Uterus (tissue), 4 donors: ENCODE results near the gene CCR5. TPM values are rescaled to one million over a fixed set of nuclear protein-coding genes. Genes with fewer than 3 reads are reported as not detected.

ENCODE experiments used
- DNase-seq, 2 donors: peaks; one replicate each; pipeline ENCODE4 v3.0.0-alpha.2; 2019 to 2020
- H3K27ac ChIP-seq, 2 donors: fragments of 200-600 bp; sonication (generic); 1 replicate in 1 of 2; 2 replicates in 1 of 2; pipeline ENCODE4 v1.5.1; 2016 to 2018
- H3K27me3 ChIP-seq, 2 donors: fragments of 200-600 bp; sonication (generic); one replicate each; pipeline ENCODE4 v1.5.1; 2018 to 2019; ENCODE audit warnings: control low read depth in 1 of 2
- H3K36me3 ChIP-seq, 2 donors: fragments of 200-600 bp; sonication (generic); one replicate each; pipeline ENCODE4 v1.5.1; 2019; ENCODE audit warnings: control low read depth in 1 of 2
- H3K4me1 ChIP-seq, 2 donors: fragments of 200-600 bp; sonication (generic); one replicate each; pipeline ENCODE4 v1.5.1; 2018 to 2019; ENCODE audit warnings: control low read depth in 1 of 2
- H3K4me3 ChIP-seq, 2 donors: fragments of 200-600 bp; sonication (generic); 1 replicate in 1 of 2; 2 replicates in 1 of 2; pipeline ENCODE4 v1.5.1; 2018 to 2019; ENCODE audit warnings: mild to moderate bottlenecking in 1 of 2
- H3K9me3 ChIP-seq, 2 donors: fragments of 200-600 bp; sonication (generic); one replicate each; pipeline ENCODE4 v1.5.1; 2019; ENCODE audit warnings: control low read depth in 1 of 2
- POLR2A ChIP-seq, 2 donors: fragments of 450-650 bp; IDR thresholded peaks; one replicate each; pipeline ENCODE4 v1.6.1; 2016; ENCODE audit warnings: antibody characterized with exemption in 2 of 2, mild to moderate bottlenecking in 1 of 2, moderate library complexity in 1 of 2
- intact Hi-C: fragments of 100-400 bp; cut with DNase I; formaldehyde crosslinking; loops from one replicate; pipeline ENCODE4 v1.15.1; 2023; ENCODE audit warnings: low total_unique reads
- total RNA-seq, 4 donors: library from RNA; depleted of rRNA in 3 of 4; stranded (reverse); fragments of >200 nt in 3 of 4; gene quantifications; one replicate each; pipeline versions ENCODE4 v1.1.0 to v1.2.4, GENCODE V29; 2014 to 2023
- TF ChIP-seq, protein P1 (sequence below), 4 experiments: fragments of 200-600 bp in 2 of 4; fragments of 450-650 bp in 2 of 4; sonication (generic) in 2 of 4; IDR thresholded peaks; one replicate each; pipeline ENCODE4 v1.5.1; 2016 to 2019; ENCODE audit warnings: antibody characterized with exemption in 4 of 4, mild to moderate bottlenecking in 2 of 4, moderate library complexity in 1 of 4
- donor health status: DM: yes; HTN: yes; CAD: no.

CCR5 gene
- total RNA-seq, 4 donors from 2014 or later: 0.41 to 1.2 TPM; not detected in 2

DNA sequence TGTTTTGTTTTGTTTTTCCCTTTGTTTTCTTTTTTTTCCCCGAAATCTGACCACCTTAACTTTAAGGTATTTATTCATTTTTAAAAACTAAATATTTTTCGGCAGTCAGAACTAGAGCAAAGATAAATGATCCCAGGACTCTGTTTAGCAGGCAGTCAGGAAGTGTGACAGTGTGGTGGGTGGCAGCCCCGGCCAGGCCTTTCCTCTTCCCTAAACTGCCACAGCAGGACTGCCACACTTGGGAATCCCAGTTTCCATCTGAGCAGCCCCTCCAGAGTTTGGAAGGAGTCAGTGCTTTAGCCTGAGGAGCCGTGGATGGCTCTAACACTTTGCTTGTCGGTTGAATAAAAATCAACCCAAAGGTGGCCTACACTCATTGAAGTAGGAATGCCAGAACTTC is 43.2 kb downstream of the CCR5 start:
- H3K27ac ChIP-seq: no peak overlapping the region
- H3K36me3 ChIP-seq: no peaks in the 10 kb centered on the region
- H3K9me3 ChIP-seq: no peaks in the 10 kb centered on the region
- no peaks in the 10 kb centered on the region for H3K27me3 ChIP-seq
- DNase-seq: no peak
- no peak for TF ChIP-seq POLR2A (IDR thresholded peaks at IDR 0.05)
- TF ChIP-seq, protein P1, sequence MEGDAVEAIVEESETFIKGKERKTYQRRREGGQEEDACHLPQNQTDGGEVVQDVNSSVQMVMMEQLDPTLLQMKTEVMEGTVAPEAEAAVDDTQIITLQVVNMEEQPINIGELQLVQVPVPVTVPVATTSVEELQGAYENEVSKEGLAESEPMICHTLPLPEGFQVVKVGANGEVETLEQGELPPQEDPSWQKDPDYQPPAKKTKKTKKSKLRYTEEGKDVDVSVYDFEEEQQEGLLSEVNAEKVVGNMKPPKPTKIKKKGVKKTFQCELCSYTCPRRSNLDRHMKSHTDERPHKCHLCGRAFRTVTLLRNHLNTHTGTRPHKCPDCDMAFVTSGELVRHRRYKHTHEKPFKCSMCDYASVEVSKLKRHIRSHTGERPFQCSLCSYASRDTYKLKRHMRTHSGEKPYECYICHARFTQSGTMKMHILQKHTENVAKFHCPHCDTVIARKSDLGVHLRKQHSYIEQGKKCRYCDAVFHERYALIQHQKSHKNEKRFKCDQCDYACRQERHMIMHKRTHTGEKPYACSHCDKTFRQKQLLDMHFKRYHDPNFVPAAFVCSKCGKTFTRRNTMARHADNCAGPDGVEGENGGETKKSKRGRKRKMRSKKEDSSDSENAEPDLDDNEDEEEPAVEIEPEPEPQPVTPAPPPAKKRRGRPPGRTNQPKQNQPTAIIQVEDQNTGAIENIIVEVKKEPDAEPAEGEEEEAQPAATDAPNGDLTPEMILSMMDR (IDR thresholded peaks at IDR 0.05): no peak
- no peaks in the 10 kb centered on the region for H3K4me1 ChIP-seq
- no peak overlapping the region for H3K4me3 ChIP-seq
- intact Hi-C loops: no loop called here

DNA sequence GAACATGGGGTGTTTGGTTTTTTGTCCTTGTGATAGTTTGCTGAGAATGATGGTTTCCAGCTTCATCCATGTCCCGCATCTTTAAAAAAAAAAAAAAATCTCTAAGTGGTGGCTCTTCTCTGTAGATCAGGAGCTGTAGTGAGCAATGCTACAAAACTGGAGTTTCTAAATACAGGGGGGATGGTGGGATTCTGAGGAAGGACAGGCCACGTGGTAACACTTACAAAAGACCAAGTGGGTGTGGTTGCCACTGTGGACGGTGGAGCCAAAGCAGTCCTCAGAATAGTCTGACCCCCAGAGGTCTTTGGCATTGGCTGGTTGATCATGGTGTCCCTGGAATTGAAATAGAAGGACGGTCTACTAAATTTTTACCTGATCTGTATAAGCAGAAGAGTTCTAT is 44.0 kb downstream of the CCR5 start:
- intact Hi-C loops: no loop called here
- no peak overlapping the region for H3K4me3 ChIP-seq
- DNase-seq: no peak
- no peaks in the 10 kb centered on the region for H3K9me3 ChIP-seq
- no peak overlapping the region for H3K27ac ChIP-seq
- no peak for TF ChIP-seq POLR2A (IDR thresholded peaks at IDR 0.05)
- TF ChIP-seq, protein P1 (IDR thresholded peaks at IDR 0.05): no peak
- H3K4me1 ChIP-seq: no peaks in the 10 kb centered on the region
- H3K36me3 ChIP-seq: no peaks in the 10 kb centered on the region
- H3K27me3 ChIP-seq: no peaks in the 10 kb centered on the region

DNA sequence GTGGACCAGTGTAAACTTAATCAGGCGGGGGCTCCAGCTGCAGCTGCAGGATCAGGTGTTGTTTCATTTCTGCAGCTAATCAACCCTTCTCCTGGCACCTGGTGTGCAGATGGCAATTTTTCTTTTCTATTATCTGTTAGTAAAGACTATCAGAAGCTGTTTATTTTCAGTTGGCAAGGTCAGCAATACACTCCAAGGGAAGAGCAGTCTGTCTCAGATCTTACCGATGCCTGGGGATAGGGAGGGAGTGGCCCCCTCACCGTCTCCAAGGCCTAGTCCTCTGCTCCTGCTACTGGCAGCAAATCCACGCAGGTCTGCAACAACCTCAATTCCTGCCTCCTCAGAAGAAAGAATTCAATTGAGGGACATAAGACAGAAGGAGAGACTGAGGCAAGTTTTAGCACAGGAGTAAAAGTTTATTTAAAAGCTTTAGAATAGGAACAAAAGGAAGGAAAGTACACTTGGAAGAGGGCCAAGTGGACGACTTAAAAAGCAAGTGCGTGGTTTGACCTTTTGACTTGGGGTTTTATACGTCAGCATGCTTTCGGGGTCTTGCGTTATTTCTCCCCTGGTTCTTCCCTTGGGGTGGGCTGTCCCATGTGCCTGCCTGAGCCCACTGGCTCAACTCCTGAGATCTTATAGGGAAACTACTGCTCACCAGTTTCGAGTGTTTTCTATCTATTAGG is 45.5 kb downstream of the CCR5 start:
- intact Hi-C loops: no loop called here
- no peak overlapping the region for H3K27ac ChIP-seq

DNA sequence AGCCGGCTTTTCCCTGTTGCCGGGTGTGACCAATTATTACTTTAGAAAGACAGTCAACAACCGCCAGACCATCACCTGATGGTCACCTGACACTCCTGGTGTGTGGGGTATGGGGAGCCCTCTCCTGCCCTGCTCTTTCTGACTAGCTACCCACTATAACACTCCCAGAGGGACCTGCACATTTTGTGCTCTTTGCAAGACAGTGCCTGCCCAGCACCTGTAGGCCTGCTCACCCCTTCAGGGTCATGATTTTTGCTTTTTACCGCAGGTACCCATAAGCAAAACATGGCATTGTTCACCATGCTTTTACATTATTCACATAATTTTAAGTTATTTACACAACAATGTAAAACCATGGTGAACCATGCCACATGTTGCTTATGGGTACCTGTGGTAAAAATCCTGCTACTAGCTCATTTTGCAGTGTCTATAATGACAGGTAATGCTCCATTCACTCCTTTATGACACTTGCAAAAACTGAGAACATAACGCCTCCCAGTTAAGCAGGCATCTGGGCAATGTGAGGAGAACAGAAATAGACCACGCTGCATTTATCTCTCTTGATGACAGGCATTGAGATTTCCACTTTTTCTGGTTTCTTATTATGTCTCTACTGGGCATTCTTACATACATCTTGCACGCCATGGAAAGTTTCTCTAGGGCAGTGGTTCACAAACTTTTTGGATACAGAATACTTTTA is 46.2 kb downstream of the CCR5 start:
- TF ChIP-seq, protein P1 (IDR thresholded peaks at IDR 0.05): no peak
- H3K36me3 ChIP-seq: no peaks in the 10 kb centered on the region
- no peaks in the 10 kb centered on the region for H3K27me3 ChIP-seq
- H3K27ac ChIP-seq: no peak overlapping the region
- H3K9me3 ChIP-seq: no peaks in the 10 kb centered on the region
- no peak for DNase-seq
- intact Hi-C loops: no loop called here
- no peaks in the 10 kb centered on the region for H3K4me1 ChIP-seq
- H3K4me3 ChIP-seq: no peak overlapping the region

More for the DNA sequence above, 45.5 kb downstream of the CCR5 start:
- no peaks in the 10 kb centered on the region for H3K36me3 ChIP-seq
- no peaks in the 10 kb centered on the region for H3K9me3 ChIP-seq
- DNase-seq: no peak
- TF ChIP-seq POLR2A (IDR thresholded peaks at IDR 0.05): no peak
- no peak overlapping the region for H3K4me3 ChIP-seq
- no peaks in the 10 kb centered on the region for H3K27me3 ChIP-seq
- H3K4me1 ChIP-seq: no peaks in the 10 kb centered on the region

DNA sequence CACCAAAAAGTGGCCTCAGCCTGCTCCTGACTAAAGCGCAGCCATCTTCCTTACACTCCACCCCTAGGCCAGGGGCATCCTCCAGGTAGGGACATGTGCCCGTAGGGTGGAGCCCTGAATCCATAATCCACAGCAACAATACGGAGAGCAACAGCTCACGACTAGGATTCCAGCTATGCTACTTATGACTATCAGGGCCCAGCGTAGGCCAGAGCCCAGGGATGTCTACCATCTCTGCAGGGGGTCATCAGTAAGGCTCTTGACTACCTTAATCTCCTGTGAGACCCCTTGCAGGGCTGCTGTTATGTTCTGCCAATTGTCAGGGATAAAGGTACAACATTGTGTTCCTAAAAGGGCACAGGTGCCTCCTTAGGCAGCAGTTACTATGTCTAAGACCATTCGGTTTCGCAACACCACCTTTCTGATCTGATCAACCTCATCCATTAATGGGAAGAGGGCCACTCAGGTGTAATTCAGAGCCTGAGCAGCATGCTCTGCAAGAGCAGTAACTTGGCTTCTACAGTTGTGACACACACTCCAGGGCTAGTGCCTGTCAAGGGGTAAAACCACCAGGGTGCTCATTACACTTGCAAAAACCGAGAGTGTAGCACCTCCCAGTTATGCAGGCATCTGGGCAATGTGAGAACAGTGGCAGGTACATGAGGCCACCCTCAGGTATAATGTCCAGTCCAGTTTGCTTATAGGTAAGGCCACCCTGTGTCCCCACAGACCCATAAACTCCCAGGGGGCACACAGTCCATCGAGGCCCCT is 47.3 kb downstream of the CCR5 start:
- intact Hi-C loops: no loop called here

More for the DNA sequence above, 47.3 kb downstream of the CCR5 start:
- no peak for DNase-seq
- no peak overlapping the region for H3K4me3 ChIP-seq
- H3K27ac ChIP-seq: no peak overlapping the region
- H3K9me3 ChIP-seq: no peaks in the 10 kb centered on the region
- H3K27me3 ChIP-seq: no peaks in the 10 kb centered on the region
- H3K36me3 ChIP-seq: no peaks in the 10 kb centered on the region
- no peak for TF ChIP-seq POLR2A (IDR thresholded peaks at IDR 0.05)
- TF ChIP-seq, protein P1 (IDR thresholded peaks at IDR 0.05): no peak
- no peaks in the 10 kb centered on the region for H3K4me1 ChIP-seq
